HG03045 (cell line): ENCODE data around the gene GBF1.
"Not testable (repeated sequence)": the region's sequence is repeated elsewhere in the genome, so short reads cannot be mapped to it uniquely, and the experiment has no call there.

Experiments used
- ATAC-seq: cut with Tn5 transposase; IDR thresholded peaks from one replicate; pipeline ENCODE4 v1.9.1; 2021; ENCODE audit warnings: mild to moderate bottlenecking, moderate library complexity; ENCODE audit not compliant: unreplicated experiment

GBF1 gene

DNA sequence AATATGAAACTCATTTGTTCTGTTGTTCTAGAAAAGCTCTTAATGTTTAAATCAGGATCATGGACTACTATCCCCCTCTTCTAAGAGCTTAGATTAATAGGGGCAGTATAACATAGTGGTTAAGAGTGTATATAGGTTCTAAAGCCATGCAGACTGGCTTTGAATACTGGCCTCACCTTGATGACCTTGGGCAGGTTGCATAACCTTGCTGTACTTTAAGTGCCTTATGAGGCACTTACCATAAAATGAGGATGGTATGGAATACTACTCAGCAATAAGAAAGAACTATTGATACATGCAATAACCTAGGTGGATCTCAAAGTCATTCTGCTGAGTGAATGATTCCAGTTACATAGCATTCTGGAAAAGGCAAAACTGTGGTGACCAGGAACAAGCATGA lies 53.6 kb downstream of the GBF1 start:
- no peak for ATAC-seq

DNA sequence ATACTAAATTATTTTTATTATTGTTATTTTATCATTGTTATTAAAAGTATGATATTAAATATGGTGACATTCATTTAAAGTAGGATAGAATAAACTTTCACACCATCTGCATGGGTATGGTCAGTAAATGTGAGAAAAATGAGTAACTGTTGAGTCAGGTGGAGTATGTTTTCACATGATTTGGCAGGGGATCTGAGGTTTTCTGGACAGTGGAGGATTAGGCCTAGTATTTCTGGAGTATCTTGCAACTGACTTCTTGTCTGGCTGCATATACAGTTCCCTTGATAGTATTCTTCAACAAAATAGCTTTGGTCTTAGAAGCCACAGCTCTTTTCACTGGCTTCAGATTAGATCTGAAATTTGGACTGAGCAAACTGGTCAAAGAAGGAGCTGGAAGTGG lies 54.5 kb downstream of the GBF1 start:
- no peak for ATAC-seq

DNA sequence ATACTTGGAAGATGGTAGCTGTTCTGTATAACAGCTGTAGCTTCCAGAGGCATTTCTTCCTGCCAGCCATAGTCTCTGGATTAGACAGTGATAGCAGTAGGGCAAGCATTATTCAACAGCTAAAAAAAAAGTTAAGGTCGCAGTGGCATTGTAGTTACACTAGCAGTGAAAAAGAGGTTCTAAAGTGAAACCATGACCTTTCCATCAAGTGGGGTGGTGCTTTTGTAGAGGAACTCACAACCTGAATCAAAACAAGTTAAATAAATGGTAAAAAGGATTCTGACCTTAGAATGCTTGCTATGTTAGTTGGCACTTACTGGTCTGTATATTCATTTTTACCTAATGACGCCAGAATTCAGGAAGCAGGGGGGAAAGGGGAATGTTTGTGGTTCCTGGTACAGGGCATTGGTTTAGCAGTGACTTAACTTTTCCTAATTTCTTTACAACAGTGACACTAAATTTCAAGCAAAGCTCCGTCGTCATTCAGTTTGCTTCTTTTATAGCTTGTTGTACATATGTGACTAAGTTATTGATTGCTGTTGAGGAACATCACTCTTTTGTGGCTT lies 55.0 kb downstream of the GBF1 start:
- no peak for ATAC-seq

DNA sequence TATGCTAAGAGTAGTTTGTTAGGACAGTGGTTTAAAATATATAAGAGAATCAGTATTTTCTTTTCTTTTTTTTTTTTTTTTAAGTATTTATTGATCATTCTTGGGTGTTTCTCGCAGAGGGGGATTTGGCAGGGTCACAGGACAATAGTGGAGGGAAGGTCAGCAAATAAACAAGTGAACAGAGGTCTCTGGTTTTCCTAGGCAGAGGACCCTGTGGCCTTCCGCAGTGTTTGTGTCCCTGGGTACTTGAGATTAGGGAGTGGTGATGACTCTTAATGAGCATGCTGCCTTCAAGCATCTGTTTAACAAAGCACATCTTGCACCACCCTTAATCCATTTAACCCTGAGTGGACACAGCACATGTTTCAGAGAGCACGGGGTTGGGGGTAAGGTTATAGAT lies 55.6 kb downstream of the GBF1 start:
- not testable (repeated sequence) for ATAC-seq

DNA sequence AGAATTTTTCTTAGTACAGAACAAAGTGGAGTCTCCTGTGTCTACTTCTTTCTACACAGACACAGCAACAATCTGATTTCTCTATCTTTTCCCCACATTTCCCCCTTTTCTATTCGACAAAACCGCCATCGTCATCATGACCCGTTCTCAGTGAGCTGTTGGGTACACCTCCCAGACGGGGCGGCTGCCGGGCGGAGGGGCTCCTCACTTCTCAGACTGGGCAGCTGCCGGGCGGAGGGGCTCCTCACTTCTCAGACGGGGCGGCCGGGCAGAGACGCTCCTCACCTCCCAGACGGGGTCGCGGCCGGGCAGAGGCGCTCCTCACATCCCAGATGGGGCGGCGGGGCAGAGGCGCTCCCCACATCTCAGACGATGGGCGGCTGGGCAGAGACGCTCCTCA lies 56.0 kb downstream of the GBF1 start:
- not testable (repeated sequence) for ATAC-seq

DNA sequence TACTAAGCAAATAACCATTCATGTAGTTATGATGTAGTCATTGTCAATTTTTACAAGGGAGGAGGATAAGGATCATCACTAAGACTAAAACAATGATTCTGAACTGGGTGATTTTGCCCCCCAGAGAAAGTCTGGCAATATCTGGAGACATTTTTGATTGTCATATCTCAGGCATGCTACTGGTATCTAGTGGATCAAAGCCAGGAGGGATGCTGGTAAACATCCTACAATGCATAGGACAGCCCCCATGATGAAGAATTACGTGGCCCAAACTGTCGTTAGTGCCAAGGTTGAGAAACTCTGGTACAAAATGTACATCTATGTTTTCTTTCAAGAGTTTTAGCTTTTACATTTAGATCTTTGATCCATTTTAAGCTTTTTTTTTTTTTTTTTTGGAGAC lies 57.3 kb downstream of the GBF1 start:
- ATAC-seq: no peak

DNA sequence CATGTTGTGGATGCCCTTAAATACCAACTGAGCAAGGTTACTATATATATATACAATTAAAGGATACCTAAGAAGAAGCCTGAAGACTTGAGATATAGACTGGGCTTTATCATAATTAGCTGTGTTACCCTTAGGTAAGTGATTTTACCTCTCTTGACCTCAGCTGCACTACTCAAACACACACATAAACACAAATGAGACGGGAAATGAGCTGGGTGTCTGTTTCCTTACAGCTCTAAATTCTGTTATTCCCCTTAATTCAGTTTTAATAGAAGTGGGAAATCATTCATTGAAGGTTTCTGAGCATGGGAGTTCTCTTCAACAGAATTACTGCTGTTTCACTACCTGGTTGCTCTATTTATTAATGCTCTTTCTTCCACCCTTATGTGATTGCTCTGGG lies 60.7 kb downstream of the GBF1 start:
- ATAC-seq: no peak

DNA sequence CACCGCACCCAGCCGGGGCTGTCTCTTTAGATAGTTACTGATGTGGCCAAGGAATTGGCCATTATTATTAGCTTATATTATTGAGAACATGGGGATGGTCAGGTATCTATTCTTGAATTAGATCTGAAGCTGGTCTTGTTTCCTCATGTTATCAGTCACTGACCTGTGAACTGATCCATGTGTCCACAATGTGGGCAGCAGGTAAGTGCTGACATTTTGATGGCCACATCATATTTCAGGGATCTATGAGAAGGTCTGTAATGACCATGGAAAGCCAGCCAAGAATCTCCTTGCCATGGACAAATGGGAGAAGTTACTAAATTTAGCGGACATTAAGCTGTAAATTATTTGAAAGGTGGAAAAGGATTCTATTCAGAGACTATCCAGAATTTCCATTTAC lies 61.4 kb downstream of the GBF1 start:
- ATAC-seq: no peak

DNA sequence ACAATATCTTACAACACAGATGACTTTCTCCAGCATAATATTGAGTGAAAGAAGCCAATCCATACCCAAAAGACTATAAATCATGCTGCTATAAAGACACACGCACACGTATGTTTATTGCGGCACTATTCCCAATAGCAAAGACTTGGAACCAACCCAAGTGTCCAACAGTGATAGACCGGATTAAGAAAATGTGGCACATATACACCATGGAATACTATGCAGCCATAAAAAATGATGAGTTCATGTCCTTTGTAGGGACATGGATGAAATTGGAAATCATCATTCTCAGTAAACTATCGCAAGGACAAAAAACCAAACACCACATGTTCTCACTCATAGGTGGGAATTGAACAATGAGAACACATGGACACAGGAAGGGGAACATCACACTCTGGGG lies 63.0 kb downstream of the GBF1 start:
- ATAC-seq: not testable (repeated sequence)

DNA sequence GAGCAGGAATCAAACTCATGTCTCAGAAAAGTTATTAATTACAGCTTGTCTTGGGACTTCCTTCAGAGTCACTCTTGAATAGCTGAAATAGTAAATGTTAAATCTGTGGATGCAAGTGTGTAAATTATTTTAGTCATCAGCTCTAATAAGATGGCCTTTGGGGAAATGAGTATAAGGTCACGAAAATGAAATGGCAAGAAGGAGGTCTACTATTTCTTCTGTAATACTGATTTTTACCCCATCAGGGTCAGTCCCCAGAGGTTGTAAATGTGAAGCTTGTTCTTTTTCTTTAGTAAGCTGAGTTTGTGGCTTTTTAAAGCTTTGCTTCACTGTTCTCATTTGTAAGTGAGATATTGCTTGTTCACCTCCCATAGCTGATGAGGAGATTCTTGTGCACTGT lies 63.9 kb downstream of the GBF1 start:
- no peak for ATAC-seq

DNA sequence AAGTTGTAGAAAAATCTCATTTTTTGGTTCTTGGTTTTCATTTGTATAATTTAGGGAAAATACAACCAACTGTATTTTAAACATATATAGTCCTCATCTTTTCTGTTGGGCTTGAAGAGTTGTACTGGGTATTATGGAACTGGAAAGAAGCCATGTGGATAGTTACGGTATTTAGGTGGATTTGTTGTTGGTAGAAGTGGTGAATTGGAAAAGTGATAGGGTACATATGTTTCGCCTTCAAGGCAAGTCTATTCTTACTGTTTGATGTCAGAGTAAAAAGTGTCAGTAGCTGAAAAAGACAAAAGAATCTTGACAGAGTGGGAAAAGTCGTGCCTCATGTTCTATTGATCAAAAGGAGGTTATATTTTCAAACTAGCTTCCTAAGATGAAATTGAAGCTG lies 64.6 kb downstream of the GBF1 start:
- ATAC-seq: no peak

DNA sequence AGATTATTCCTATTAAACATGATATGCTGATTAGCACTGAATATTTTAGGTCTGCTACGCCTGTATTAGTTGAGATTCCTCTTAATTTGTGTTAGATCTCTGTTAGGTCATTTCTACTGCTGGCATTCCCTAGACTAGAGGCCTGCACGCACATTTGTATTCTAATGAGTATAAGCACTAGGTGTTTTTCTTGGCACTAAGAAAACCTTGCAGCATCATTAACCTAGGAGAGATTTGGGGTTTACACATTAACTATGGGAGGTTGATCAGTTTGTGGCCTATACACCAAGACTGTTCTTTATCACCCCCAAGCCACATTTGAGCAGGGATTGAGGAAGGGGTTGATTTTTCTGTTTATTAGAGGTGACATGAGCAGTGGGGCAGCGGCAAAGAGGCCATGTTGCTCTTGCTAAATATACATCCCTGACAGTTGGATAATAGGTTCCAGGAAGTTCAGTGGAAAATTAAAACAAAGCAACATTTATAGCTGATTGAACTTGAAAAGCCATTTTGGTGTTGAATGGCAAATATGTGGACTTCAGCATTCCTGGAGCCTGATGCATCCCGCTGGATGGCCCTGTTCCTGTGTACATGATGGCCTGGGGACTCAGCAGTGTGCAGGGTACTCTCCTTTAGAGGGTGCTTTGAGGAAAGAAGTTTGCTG lies 65.2 kb downstream of the GBF1 start:
- no peak for ATAC-seq

DNA sequence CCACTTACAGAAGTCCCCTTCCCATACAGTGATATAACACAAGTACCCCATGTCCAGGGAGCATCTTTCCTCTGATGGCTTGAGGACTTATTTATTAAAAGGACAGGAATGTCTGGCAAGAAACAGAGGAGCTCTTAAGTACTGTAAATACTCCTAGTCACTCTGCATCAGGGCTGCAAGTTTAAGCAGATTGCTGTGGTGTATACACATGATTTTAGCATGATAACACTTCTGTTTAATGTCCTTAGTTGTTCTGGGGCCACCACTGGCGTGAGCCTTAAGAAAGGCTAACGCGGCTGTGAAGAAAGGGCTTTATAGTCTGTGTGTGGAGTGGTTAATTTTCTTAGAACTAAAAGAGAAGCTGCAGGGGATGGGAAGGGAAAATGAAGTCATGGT lies 65.7 kb downstream of the GBF1 start:
- no peak for ATAC-seq

DNA sequence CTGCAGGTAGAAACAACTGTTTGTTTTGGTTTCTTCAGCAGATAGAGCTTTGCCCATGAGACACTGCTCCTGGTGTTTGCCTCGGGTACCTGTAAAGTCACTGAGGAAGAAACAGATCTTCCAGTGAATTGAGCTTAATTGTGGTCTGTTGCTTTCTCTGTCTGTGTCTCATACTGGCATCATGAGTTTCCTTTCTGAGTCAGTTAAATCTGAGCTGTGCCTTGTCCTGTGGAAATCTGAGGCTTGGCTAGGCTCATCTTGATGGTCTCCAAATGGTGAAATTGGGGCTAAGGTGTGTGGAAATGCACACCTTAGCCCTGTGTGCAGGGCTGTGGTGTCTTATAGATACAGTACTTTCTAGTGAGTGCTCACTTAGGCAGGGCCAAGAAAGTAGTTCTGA lies 67.4 kb downstream of the GBF1 start:
- ATAC-seq: no peak

DNA sequence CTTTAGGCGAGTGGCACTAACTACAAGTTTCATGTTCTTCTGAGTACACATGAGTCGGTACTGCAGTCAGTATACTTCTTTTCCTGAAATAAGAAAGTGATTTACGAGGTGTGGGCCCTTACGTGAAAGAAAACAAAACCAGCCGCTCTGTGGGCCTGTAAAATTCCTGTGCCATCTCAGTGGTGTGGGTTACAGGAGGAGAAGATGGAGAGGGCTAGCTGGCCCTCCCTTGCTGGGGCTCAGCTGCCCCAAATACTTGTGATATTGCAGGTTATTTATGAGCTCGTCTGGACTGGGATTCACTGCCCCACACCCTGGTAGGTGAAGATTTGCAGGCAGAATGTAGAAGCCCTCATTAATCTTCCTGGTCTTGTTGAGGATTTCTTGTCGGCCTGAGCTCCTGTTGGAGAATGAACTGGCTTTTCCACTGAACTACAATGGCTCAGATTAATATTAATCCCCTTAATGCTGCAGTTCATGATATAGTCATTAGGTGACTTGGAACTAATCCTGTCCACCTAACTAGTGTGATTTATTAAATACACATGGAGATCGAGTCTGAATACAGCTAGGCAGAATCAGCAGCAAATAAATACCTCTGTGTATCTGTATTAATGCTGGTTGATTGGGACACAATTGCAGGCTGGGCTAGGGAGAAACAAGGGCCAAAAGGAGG lies 68.0 kb downstream of the GBF1 start:
- no peak for ATAC-seq

DNA sequence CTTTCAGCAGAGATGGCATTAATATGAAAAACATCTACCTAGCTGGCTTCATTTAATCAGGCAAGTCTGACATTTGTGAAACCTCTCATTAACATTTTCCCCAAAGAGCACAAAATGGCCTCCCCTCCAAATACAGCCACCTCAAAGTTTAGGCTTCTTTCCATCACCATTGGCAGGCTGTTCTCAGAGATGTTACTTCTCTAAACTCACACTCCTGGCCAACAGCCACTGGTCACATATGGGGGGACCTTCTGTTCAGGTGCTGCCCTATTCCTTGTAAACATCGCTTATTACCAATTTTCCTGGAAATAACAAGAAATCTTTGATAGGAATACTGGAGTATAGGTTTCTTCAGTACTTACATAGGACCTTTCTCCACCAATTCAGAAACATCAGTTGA lies 69.5 kb downstream of the GBF1 start:
- ATAC-seq: no peak

DNA sequence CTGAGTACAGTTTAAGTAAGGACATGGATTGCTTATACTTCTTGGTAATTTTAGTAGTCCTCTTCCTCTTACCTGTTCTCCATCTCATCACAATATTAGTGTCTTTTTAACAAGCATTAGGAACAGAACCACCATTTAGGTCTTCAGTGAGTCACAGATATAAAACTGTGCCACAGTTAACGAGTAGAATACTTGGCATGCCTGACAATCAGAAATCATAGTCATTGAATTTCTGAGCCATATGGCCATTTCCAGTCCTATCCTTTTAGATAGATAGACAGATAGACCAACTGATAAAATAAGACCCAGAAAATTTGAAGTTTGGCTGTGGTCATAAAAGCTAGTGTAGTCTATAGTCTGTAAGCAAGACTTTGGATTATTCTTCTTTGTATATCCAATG lies 71.1 kb downstream of the GBF1 start:
- no peak for ATAC-seq

DNA sequence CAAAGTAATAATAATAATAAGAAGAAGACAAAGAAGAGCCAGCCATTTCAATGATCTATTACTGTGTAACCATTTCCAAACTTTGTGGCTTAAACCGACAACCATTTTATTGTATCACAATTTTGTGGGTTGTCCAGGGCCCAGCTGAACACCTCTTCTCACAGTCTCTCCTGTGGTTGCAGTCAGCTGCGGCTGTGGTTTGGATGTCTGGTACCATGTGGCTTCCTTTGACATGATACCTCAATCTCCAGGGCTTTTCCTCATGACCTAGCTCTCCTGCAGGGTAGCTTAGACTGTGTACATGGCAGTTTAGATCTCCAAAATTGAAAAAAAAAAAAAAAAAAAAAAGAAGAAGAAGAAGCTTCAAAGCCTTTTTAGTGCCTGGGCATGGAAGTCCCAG lies 77.6 kb downstream of the GBF1 start:
- ATAC-seq: no peak

DNA sequence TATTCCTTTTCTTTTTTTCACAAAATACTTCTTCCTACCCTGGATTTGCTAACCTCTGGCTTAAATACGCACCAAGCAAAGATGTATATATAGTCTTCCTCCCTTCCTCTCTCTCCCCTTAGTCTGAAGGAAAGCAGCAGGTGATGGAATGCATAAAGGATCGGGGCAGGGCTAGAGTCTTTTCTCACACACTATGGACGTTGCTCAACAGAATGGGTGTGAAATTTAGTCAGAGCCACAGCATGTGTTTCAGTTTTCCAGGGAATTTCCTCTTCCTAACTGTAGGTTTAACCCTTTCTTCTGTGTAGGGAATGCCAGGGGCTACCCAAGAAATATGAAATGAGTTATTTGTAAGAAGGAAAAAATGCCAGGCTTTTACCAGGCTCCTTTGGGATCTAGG lies 78.7 kb downstream of the GBF1 start:
- no peak for ATAC-seq

DNA sequence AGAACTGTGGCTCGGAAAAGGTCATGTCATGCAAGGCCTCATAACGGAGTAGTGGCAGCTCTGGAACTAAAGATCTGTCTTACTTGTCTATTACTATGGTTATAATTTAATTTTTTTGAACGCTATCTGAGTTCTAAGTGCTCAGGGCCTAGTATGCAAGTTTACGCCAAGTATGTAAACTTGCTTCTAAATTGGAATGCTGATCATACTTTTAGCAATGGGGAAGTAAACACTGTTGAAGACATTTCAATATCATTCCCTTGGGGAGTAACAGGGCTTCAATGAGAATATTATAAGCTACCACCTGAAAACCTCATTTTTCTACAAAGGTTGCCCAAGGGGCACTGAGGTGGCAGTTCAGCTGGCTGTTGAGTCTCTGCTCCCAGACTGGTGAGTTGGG lies 80.7 kb downstream of the GBF1 start:
- ATAC-seq: no peak

DNA sequence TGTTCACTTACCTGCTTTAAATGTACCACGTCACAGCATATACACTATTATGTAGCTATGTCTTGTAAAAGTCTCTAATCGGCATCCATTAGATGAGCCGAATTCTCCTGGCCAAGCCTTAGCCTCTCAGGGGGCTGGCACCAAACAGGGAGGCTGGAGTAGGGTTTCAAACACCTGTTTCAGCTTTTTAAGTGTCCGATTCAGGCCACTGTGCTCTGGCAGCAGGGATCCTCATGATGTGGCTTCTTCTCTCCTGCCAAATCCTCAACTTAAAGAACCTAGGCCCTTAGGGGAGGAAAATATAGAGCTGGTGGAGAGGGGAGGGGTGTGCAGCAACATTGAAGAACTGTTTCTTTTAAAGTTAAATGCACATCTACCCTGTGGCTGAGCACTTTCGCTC lies 81.7 kb downstream of the GBF1 start:
- ATAC-seq: no peak

DNA sequence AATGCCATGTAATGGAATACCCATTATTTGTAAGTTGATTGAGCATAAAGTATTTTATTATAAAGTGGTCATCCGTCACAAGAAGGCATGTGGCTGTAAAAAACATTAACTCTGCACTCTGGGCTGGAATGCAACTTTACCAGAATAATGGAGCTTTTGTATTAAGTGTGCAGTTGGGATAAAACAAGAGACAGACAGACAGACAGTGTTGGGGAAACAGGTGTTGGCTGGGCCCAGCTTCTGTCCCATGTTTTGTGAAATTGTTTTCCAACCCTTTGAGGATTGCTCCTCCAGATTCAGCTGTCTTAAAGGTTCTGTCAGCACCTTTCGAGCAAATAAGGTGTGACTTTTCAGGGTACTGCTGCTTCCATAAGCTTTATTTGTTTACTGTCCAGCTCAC lies 82.3 kb downstream of the GBF1 start:
- ATAC-seq: no peak

DNA sequence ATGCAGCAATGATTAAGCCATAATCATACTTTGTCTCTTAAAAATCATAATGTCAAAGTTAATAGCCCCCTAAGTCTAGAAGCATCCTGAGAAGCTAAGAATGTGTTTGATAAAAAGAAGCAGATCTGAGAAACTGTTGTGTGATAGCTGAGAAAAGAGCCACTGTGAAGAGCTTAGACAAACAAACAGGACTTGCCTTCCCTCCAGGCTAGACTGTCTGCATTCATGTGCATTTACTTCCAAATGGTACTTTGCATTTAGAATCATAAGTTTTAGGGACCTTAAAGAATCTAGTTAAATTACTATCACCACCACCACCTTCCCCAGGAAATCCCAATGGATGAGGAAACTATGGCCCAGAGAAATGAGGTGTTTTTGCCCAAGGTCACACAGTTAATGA lies 87.4 kb downstream of the GBF1 start:
- no peak for ATAC-seq
